Activated CD4-positive, alpha-beta T cell treated with anti-CD3 and anti-CD28 coated beads, Interleukin-2, Interleukin-4, amounts not matched to agents 100 ng/mL and 50 ng/mL, durations not matched to agents 16 hours and 8 hours (primary cell): Measurements from ENCODE around the gene MIS12.

ENCODE experiments used
- DNase-seq: peaks from one replicate; pipeline ENCODE4 v3.0.0-alpha.2; 2020; ENCODE audit warnings: low spot score

The MIS12 gene

DNA sequence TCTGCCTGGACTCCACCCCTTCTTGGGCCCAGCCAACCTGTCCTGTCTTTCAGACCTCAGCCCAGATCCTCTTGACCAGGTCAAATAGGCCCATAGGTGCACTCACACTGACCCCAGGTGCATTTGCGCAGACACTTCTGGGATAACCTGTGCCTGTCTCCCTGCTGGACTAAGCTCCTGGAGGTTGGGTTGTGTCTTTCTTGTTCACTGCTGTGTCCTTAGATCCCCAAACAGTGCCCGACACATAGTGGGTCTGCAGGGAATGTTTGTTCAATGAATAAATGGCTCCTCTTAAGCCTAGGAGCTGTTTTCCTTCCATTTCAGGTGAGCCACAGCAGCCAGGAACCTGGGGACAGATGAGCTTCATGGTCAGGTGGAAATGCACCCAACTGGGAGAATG lies 49.1 kb downstream of the MIS12 start:
- DNase-seq = no peak

DNA sequence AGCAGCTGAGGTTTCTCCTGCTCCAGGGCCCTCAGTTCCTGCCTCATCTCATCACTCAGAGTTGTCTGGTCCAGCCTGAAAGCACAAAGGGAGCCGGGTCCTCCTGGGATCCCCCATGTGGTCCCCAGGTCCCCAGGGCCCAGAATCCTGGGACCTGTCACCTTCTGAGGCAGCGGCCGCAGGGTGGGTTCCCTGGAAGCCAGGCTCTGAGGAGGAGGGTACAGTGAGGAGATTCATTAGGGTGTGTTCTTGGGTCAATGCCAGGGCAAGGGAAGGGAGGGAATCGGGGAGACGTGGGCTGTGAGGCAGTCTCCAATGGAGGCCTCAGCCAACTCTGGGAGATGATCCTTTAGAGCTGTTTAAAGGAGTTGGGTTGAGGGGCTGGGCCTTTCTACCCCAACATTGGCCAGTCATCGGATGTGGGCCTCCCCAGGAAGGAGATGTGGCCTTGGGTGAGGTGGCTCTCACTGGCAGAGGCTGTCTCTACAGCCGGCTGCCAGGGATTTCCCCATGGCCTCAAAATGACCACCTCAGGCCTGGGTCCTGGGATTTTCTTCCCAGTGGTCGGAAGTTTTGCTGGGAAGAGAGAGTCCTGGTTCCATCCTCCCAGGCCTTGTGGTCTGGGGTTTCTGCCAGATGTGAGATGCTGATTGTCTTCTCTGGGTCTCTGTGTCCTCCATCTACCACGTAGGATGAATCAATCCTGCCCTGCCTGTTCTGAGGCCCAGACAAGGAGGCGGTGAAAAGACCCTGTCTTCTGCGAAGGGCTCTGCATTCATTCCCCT lies 50.7 kb downstream of the MIS12 start:
- DNase-seq = no peak

DNA sequence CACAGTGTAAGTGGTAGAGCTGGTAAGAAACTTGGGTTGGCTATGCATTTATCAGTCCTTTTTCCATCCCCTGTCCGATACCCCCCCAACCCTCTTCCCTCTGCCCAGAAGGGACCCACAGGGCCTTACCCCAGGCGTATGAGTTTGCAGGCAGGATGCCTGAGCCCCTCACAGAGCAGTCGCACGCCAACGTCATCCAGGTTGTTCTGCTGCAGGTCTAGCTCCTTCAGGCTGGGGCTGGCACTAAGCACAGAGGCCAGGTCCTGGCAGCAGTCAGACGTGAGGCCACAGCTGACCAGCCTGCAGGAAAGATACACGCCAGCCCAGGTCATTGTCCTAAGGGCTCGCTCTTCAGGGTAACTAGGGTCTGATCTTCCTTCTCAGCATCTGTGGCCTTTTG lies 52.9 kb downstream of the MIS12 start:
- DNase-seq = no peak

DNA sequence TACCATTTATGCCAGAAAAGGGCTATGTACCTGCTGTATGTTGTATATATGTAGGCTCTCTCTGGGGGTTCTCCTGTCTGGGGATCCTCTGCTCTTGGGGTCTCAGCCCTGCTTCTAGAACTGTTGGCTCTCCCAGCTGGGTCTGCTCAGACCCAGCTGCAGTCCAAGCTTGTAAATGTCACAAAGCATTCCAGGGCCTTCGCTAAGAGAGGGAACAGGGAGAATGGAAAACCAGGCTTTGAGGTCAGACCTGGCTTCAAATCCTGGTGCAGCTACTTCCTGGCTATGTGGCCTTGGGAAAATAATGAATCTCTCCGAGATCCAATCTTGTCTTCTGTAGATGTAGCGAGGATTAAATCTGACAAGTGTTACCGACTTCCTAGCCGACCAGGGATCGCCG lies 54.0 kb downstream of the MIS12 start:
- DNase-seq = no peak
